Activated CD4-positive, alpha-beta memory T cell treated with anti-CD3 and anti-CD28 coated beads, Interleukin-2, amount 10 ng/mL, durations not matched to agents 7 days and 5 days (primary cell): ENCODE measurements around the gene RNF38. TPM values are rescaled to one million over a fixed set of nuclear protein-coding genes. Genes with fewer than 3 reads are reported as not detected.
A peak's percentile ranks its signal among the peaks of the same experiment; 100 is the strongest.
"Not testable (repeated sequence)": the region's sequence is repeated elsewhere in the genome, so short reads cannot be mapped to it uniquely, and the experiment has no call there.

Experiments
- CTCF ChIA-PET: fragments of 350-600 bp; sonication (Branson Sonifier 250); formaldehyde crosslinking; loops from one replicate; lab custom pipeline; 2021; ENCODE audit warnings: antibody characterized with exemption, inconsistent platforms; lab: Charles Lee
- POLR2A ChIA-PET: fragments of 350-600 bp; sonication (Branson Sonifier 250); formaldehyde crosslinking; loops from one replicate; lab custom pipeline; 2021; ENCODE audit warnings: antibody characterized with exemption; lab: Charles Lee
- DNase-seq: peaks from one replicate; pipeline ENCODE4 v3.0.0-alpha.2; 2020
- H3K27ac Mint-ChIP-seq: one replicate; pipeline ENCODE4 v1.8.0; 2021; ENCODE audit warnings: mild to moderate bottlenecking, mixed read lengths
- H3K27me3 Mint-ChIP-seq: one replicate; pipeline ENCODE4 v1.8.0; 2021; ENCODE audit warnings: mixed read lengths
- H3K36me3 Mint-ChIP-seq: one replicate; pipeline ENCODE4 v1.8.0; 2021; ENCODE audit warnings: low read depth, mixed read lengths
- H3K4me1 Mint-ChIP-seq: one replicate; pipeline ENCODE4 v1.8.0; 2021; ENCODE audit warnings: mixed read lengths
- H3K4me3 Mint-ChIP-seq: one replicate; pipeline ENCODE4 v1.8.0; 2021; ENCODE audit warnings: mild to moderate bottlenecking, mixed read lengths
- H3K9me3 Mint-ChIP-seq: one replicate; pipeline ENCODE4 v1.8.0; 2021; ENCODE audit warnings: mixed read lengths
- total RNA-seq, 2 experiments: library from RNA; stranded (reverse); gene quantifications; one replicate each; pipeline ENCODE4 v1.2.3, GENCODE V29; 2021

RNF38 gene
- 10 to 100 TPM; 42.1 to 44.4 TPM for total RNA-seq

- no peaks in the 10 kb centered on the region for H3K9me3 Mint-ChIP-seq
Observed at GRCh38 chr9:36399980-36400331, at the start of gene RNF38. Gene RNF38, minus strand, starts transcription at chr9:36400269. Its CDS starts 161 bp downstream, at chr9:36400108.

GRCh38 chr9:36448555-36448954 is 48.5 kb upstream of the RNF38 start:
- not testable (repeated sequence) for H3K4me3 Mint-ChIP-seq, DNase-seq, H3K27me3 Mint-ChIP-seq, H3K4me1 Mint-ChIP-seq, H3K9me3 Mint-ChIP-seq, H3K36me3 Mint-ChIP-seq, H3K27ac Mint-ChIP-seq
- CTCF ChIA-PET: interaction anchor here (0.9 to 2.6 kb wide), 3 partner anchors 10 to 108 kb away, joined by 3 to 15 read pairs (median 3); no protein-coding TSS in a partner anchor
- POLR2A ChIA-PET: interaction anchor here (0.7 to 2.4 kb wide), 2 partner anchors 9 to 20 kb away, joined by 3 to 8 read pairs; no protein-coding TSS in a partner anchor

More at GRCh38 chr9:36399980-36400331, at the start of gene RNF38:
- Mint-ChIP-seq H3K27ac (peak within 1 kb of the TSS; percentile 97), H3K27me3 (no peaks in the 10 kb centered on the region), H3K4me3 (peak within 1 kb of the TSS; percentile 88), H3K4me1 (peaks cover 44% of the 10 kb centered on the region), H3K36me3 (peaks cover 28% of the 10 kb centered on the region)
- CTCF ChIA-PET: interaction anchor here (1.3 kb wide), 1 partner anchor 71 kb away, joined by 3 read pairs; no protein-coding TSS in a partner anchor
- no peak for DNase-seq
- POLR2A ChIA-PET: interaction anchor here (0.6 to 2.6 kb wide), 13 partner anchors 10 to 255 kb away, joined by 3 to 17 read pairs (median 5); partner anchors contain the start of genes CLTA and GNE

- H3K27ac Mint-ChIP-seq: no peak overlapping the region
Observed at GRCh38 chr9:36448017-36448416, 47.9 kb upstream of the RNF38 start.

GRCh38 chr9:36446678-36447077 is 46.6 kb upstream of the RNF38 start:
- not testable (repeated sequence) for H3K9me3 Mint-ChIP-seq, H3K27ac Mint-ChIP-seq, DNase-seq, H3K36me3 Mint-ChIP-seq, H3K4me3 Mint-ChIP-seq, H3K27me3 Mint-ChIP-seq
- peaks cover 19% of the 10 kb centered on the region for H3K4me1 Mint-ChIP-seq
- ChIA-PET CTCF (interaction anchor here (0.7 to 2.6 kb wide), 2 partner anchors 39 to 79 kb away, joined by 3 to 15 read pairs; no protein-coding TSS in a partner anchor), POLR2A (interaction anchor here (2.4 kb wide), 1 partner anchor 11 kb away, joined by 8 read pairs; no protein-coding TSS in a partner anchor)

More at GRCh38 chr9:36448017-36448416, 47.9 kb upstream of the RNF38 start:
- ChIA-PET POLR2A (interaction anchor here (0.7 to 2.4 kb wide), 3 partner anchors 9 to 41 kb away, joined by 3 to 8 read pairs (median 4); no protein-coding TSS in a partner anchor), CTCF (interaction anchor here (0.9 to 2.6 kb wide), 4 partner anchors 9 to 108 kb away, joined by 3 to 15 read pairs (median 3); no protein-coding TSS in a partner anchor)
- no peak for DNase-seq
- Mint-ChIP-seq H3K9me3 (no peaks in the 10 kb centered on the region), H3K4me3 (no peak overlapping the region), H3K4me1 (peaks cover 14% of the 10 kb centered on the region), H3K27me3 (no peaks in the 10 kb centered on the region), H3K36me3 (peaks cover 5% of the 10 kb centered on the region)

GRCh38 chr9:36445800-36446361 is 45.8 kb upstream of the RNF38 start:
- Mint-ChIP-seq H3K4me1 (peaks cover 19% of the 10 kb centered on the region), H3K27ac (no peak overlapping the region), H3K27me3 (no peaks in the 10 kb centered on the region), H3K36me3 (peaks cover 5% of the 10 kb centered on the region), H3K9me3 (no peaks in the 10 kb centered on the region), H3K4me3 (no peak overlapping the region)
- CTCF ChIA-PET: interaction anchor here (0.7 kb wide), 1 partner anchor 110 kb away, joined by 3 read pairs; no protein-coding TSS in a partner anchor
- no peak for DNase-seq
- POLR2A ChIA-PET: interaction anchor here (0.9 kb wide), 1 partner anchor 41 kb away, joined by 3 read pairs; no protein-coding TSS in a partner anchor

GRCh38 chr9:36444203-36444602 is 44.1 kb upstream of the RNF38 start:
- Mint-ChIP-seq H3K4me1 (peaks cover 22% of the 10 kb centered on the region), H3K27ac (no peak overlapping the region), H3K4me3 (no peak overlapping the region), H3K9me3 (no peaks in the 10 kb centered on the region), H3K27me3 (no peaks in the 10 kb centered on the region), H3K36me3 (peaks cover 8% of the 10 kb centered on the region)
- no peak for DNase-seq
- ChIA-PET POLR2A (no interaction called here), CTCF (no interaction called here)

GRCh38 chr9:36443581-36443980 is 43.5 kb upstream of the RNF38 start:
- Mint-ChIP-seq H3K27ac (no peak overlapping the region), H3K27me3 (no peaks in the 10 kb centered on the region), H3K4me1 (peaks cover 26% of the 10 kb centered on the region), H3K9me3 (no peaks in the 10 kb centered on the region), H3K4me3 (no peak overlapping the region), H3K36me3 (peaks cover 8% of the 10 kb centered on the region)
- POLR2A ChIA-PET: no interaction called here
- DNase-seq: no peak
- CTCF ChIA-PET: no interaction called here

GRCh38 chr9:36442710-36443109 is 42.6 kb upstream of the RNF38 start:
- peaks cover 28% of the 10 kb centered on the region for H3K4me1 Mint-ChIP-seq
- POLR2A ChIA-PET: interaction anchor here (1.9 kb wide), 1 partner anchor 45 kb away, joined by 7 read pairs; no protein-coding TSS in a partner anchor
- DNase-seq: no peak
- no peak overlapping the region for H3K27ac Mint-ChIP-seq
- H3K4me3 Mint-ChIP-seq: no peak overlapping the region
- H3K9me3 Mint-ChIP-seq: no peaks in the 10 kb centered on the region
- peaks cover 8% of the 10 kb centered on the region for H3K36me3 Mint-ChIP-seq
- H3K27me3 Mint-ChIP-seq: no peaks in the 10 kb centered on the region
- CTCF ChIA-PET: interaction anchor here (0.6 to 3.2 kb wide), 3 partner anchors 36 to 113 kb away, joined by 3 to 14 read pairs (median 4); no protein-coding TSS in a partner anchor

GRCh38 chr9:36441966-36442365 is 41.9 kb upstream of the RNF38 start:
- H3K27ac Mint-ChIP-seq: no peak overlapping the region
- POLR2A ChIA-PET: interaction anchor here (1.1 to 1.9 kb wide), 2 partner anchors 16 to 46 kb away, joined by 3 to 7 read pairs; no protein-coding TSS in a partner anchor
- no peaks in the 10 kb centered on the region for H3K27me3 Mint-ChIP-seq
- H3K36me3 Mint-ChIP-seq: peaks cover 8% of the 10 kb centered on the region
- CTCF ChIA-PET: interaction anchor here (0.6 to 3.2 kb wide), 4 partner anchors 8 to 114 kb away, joined by 3 to 14 read pairs (median 4); no protein-coding TSS in a partner anchor
- H3K4me1 Mint-ChIP-seq: peaks cover 28% of the 10 kb centered on the region
- DNase-seq: no peak
- no peak overlapping the region for H3K4me3 Mint-ChIP-seq
- no peaks in the 10 kb centered on the region for H3K9me3 Mint-ChIP-seq

GRCh38 chr9:36438536-36439236 is 38.6 kb upstream of the RNF38 start:
- Mint-ChIP-seq H3K27me3 (no peaks in the 10 kb centered on the region), H3K4me3 (no peak overlapping the region), H3K27ac (no peak overlapping the region), H3K9me3 (no peaks in the 10 kb centered on the region), H3K36me3 (peaks cover 6% of the 10 kb centered on the region), H3K4me1 (peaks cover 20% of the 10 kb centered on the region)
- POLR2A ChIA-PET: interaction anchor here (0.9 to 1.1 kb wide), 2 partner anchors 48 to 50 kb away, joined by 3 read pairs; no protein-coding TSS in a partner anchor
- no peak for DNase-seq
- CTCF ChIA-PET: interaction anchor here (1.3 to 3.5 kb wide), 4 partner anchors 10 to 31 kb away, joined by 3 to 19 read pairs (median 8); no protein-coding TSS in a partner anchor

- DNase-seq: no peak
- peaks cover 6% of the 10 kb centered on the region for H3K36me3 Mint-ChIP-seq
- H3K9me3 Mint-ChIP-seq: no peaks in the 10 kb centered on the region
- H3K27ac Mint-ChIP-seq: no peak overlapping the region
- H3K27me3 Mint-ChIP-seq: no peaks in the 10 kb centered on the region
- no peak overlapping the region for H3K4me3 Mint-ChIP-seq
- ChIA-PET CTCF (interaction anchor here (3.5 kb wide), 1 partner anchor 30 kb away, joined by 19 read pairs; no protein-coding TSS in a partner anchor), POLR2A (no interaction called here)
- peaks cover 14% of the 10 kb centered on the region for H3K4me1 Mint-ChIP-seq
Observed at GRCh38 chr9:36437790-36438189, 37.7 kb upstream of the RNF38 start.

- Mint-ChIP-seq H3K27ac (no peak overlapping the region), H3K4me1 (peaks cover 10% of the 10 kb centered on the region), H3K4me3 (no peak overlapping the region), H3K36me3 (peaks cover 6% of the 10 kb centered on the region), H3K9me3 (no peaks in the 10 kb centered on the region), H3K27me3 (no peaks in the 10 kb centered on the region)
- CTCF ChIA-PET: interaction anchor here (0.7 to 3.5 kb wide), 2 partner anchors 29 to 33 kb away, joined by 3 to 19 read pairs; no protein-coding TSS in a partner anchor
- DNase-seq: no peak
- POLR2A ChIA-PET: interaction anchor here (0.6 to 0.7 kb wide), 2 partner anchors 50 to 86 kb away, joined by 3 read pairs; no protein-coding TSS in a partner anchor
Observed at GRCh38 chr9:36436909-36437308, 36.8 kb upstream of the RNF38 start.
